ENCODE measurements around the gene MTUS2. TPM values are rescaled to one million over a fixed set of nuclear protein-coding genes. Genes with fewer than 3 reads are reported as not detected.
A peak's percentile ranks its signal among the peaks of the same experiment; 100 is the strongest.

Gene MTUS2
- total RNA-seq, 1 donor from 2014 or later, result 0.90 TPM

- H3K27ac Mint-ChIP-seq (ENCODE audit: unreplicated experiment), result no peak overlapping the region
- H3K4me3 Mint-ChIP-seq (ENCODE audit: unreplicated experiment), result no peak overlapping the region
- H3K27me3 Mint-ChIP-seq (ENCODE audit: unreplicated experiment), result peaks cover 7% of the 10 kb centered on the region
- peaks cover 35% of the 10 kb centered on the region for H3K4me1 Mint-ChIP-seq (ENCODE audit: unreplicated experiment)
- H3K9me3 Mint-ChIP-seq (ENCODE audit: unreplicated experiment), result no peaks in the 10 kb centered on the region
- no peak for DNase-seq (ENCODE audit: low spot score)
- TF ChIP-seq CTCF (IDR thresholded peaks at IDR 0.05; ENCODE audit: unreplicated experiment), result no peak
- H3K36me3 Mint-ChIP-seq (ENCODE audit: low read depth, unreplicated experiment), result peaks cover 2% of the 10 kb centered on the region
Measured at GRCh38 chr13:29539856-29540255, 719.7 kb downstream of the MTUS2 start.

DNA sequence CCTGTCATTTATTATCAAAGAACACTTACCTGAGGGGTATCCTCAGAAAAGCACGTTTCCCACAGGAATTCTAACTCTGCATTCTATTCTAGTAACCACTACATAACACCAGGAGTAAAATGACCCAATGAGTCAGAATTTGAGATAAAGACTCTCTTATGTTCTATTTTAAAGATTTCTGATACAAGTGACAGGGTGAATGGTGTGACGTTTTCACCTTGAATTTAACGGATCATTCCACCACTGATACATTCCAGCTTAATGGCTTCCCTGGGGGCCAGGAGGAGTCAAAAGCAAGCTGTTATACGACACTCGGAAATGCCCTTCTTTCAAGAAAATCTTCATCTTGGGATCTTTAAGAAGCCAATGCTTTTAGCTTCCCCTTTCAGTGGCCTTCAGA is 720.2 kb downstream of the MTUS2 start:
- H3K27ac Mint-ChIP-seq (ENCODE audit: unreplicated experiment), result no peak overlapping the region
- H3K9me3 Mint-ChIP-seq (ENCODE audit: unreplicated experiment), result no peaks in the 10 kb centered on the region
- peaks cover 2% of the 10 kb centered on the region for H3K36me3 Mint-ChIP-seq (ENCODE audit: low read depth, unreplicated experiment)
- H3K4me1 Mint-ChIP-seq (ENCODE audit: unreplicated experiment), result peaks cover 37% of the 10 kb centered on the region
- peaks cover 7% of the 10 kb centered on the region for H3K27me3 Mint-ChIP-seq (ENCODE audit: unreplicated experiment)
- no peak for DNase-seq (ENCODE audit: low spot score)
- TF ChIP-seq CTCF (IDR thresholded peaks at IDR 0.05; ENCODE audit: unreplicated experiment), result no peak
- H3K4me3 Mint-ChIP-seq (ENCODE audit: unreplicated experiment), result no peak overlapping the region

GRCh38 chr13:29540799-29541198 is 720.7 kb downstream of the MTUS2 start:
- no peak for TF ChIP-seq CTCF (IDR thresholded peaks at IDR 0.05; ENCODE audit: unreplicated experiment)
- H3K27me3 Mint-ChIP-seq (ENCODE audit: unreplicated experiment), result peaks cover 7% of the 10 kb centered on the region

DNA sequence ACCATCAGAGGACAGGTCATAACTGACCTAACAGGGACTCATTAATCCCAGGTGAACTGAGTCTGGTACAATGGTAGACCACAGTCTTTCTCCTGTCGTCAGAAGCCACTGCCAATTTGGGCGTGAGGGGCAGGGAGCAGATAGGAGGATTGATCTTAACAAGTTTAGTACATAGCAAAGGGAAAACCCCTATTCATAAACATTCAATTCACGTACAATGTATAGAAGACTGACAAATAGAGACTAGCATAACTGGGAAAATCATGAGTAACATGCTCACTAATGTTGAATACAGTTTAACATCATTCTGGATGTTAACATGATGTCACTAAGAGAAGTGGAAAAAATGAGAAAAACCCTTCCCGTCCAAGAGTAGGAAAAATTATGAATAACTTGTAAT is 721.3 kb downstream of the MTUS2 start:
- peaks cover 40% of the 10 kb centered on the region for H3K4me1 Mint-ChIP-seq (ENCODE audit: unreplicated experiment)
- no peak overlapping the region for H3K27ac Mint-ChIP-seq (ENCODE audit: unreplicated experiment)
- TF ChIP-seq CTCF (IDR thresholded peaks at IDR 0.05; ENCODE audit: unreplicated experiment), result no peak
- H3K36me3 Mint-ChIP-seq (ENCODE audit: low read depth, unreplicated experiment), result peaks cover 2% of the 10 kb centered on the region
- H3K27me3 Mint-ChIP-seq (ENCODE audit: unreplicated experiment), result peaks cover 7% of the 10 kb centered on the region
- no peak overlapping the region for H3K4me3 Mint-ChIP-seq (ENCODE audit: unreplicated experiment)
- no peak for DNase-seq (ENCODE audit: low spot score)
- no peaks in the 10 kb centered on the region for H3K9me3 Mint-ChIP-seq (ENCODE audit: unreplicated experiment)

More at GRCh38 chr13:29540799-29541198, 720.7 kb downstream of the MTUS2 start:
- no peak for DNase-seq (ENCODE audit: low spot score)
- H3K27ac Mint-ChIP-seq (ENCODE audit: unreplicated experiment), result peak overlapping the region; percentile 14
- no peak overlapping the region for H3K4me3 Mint-ChIP-seq (ENCODE audit: unreplicated experiment)
- H3K9me3 Mint-ChIP-seq (ENCODE audit: unreplicated experiment), result no peaks in the 10 kb centered on the region
- peaks cover 38% of the 10 kb centered on the region for H3K4me1 Mint-ChIP-seq (ENCODE audit: unreplicated experiment)
- H3K36me3 Mint-ChIP-seq (ENCODE audit: low read depth, unreplicated experiment), result peaks cover 2% of the 10 kb centered on the region

DNA sequence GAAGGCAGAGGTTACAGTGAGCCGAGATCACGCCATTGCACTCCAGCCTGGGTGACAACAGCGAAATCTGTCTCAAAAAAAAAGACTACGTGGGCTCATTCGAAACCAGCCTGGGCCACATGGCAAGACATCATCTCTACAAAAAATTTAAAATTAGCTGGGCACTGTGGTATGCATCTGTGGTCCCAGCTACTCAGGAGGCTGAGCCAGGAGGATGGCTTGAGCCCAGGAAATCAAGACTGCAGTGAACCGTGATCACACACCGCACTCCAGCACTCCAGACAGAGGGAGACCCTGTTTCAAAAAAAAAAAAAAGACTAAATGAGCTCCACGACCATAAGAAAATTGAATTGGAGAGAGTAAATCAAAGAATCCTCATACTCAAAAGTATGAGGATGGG is 722.2 kb downstream of the MTUS2 start:
- Mint-ChIP-seq H3K4me3 (ENCODE audit: unreplicated experiment) (peak overlapping the region; percentile 26), H3K27me3 (ENCODE audit: unreplicated experiment) (peaks cover 9% of the 10 kb centered on the region), H3K36me3 (ENCODE audit: low read depth, unreplicated experiment) (peaks cover 2% of the 10 kb centered on the region), H3K9me3 (ENCODE audit: unreplicated experiment) (no peaks in the 10 kb centered on the region), H3K27ac (ENCODE audit: unreplicated experiment) (peak overlapping the region; percentile 23), H3K4me1 (ENCODE audit: unreplicated experiment) (peaks cover 47% of the 10 kb centered on the region)
- no peak for TF ChIP-seq CTCF (IDR thresholded peaks at IDR 0.05; ENCODE audit: unreplicated experiment)
- no peak for DNase-seq (ENCODE audit: low spot score)
